IPS-20b (cell line): Measurements from ENCODE around the gene NUTM2B.
"Not testable (repeated sequence)": the region's sequence is repeated elsewhere in the genome, so short reads cannot be mapped to it uniquely, and the experiment has no call there.

Source experiments
- H3K27ac ChIP-seq: one replicate; pipeline ENCODE4 v1.5.1; 2013; ENCODE audit warnings: low read length
- H3K27me3 ChIP-seq: 2 replicates; pipeline ENCODE4 v1.6.1; 2013; ENCODE audit warnings: mild to moderate bottlenecking, low read length, inconsistent platforms; ENCODE audit not compliant: insufficient read depth
- H3K36me3 ChIP-seq: 2 replicates; pipeline ENCODE4 v1.6.1; 2013; ENCODE audit warnings: low read depth, mild to moderate bottlenecking, inconsistent platforms, low read length, moderate library complexity; ENCODE audit not compliant: insufficient read depth
- H3K4me1 ChIP-seq: 2 replicates; pipeline ENCODE4 v1.6.1; 2013; ENCODE audit warnings: mild to moderate bottlenecking, control low read depth, inconsistent platforms, low read length, moderate library complexity; ENCODE audit not compliant: insufficient read depth
- H3K4me3 ChIP-seq: 2 replicates; pipeline ENCODE4 v1.5.1; 2013; ENCODE audit warnings: mild to moderate bottlenecking, low read length, inconsistent platforms
- H3K9ac ChIP-seq: 2 replicates; pipeline ENCODE4 v1.6.1; 2013; ENCODE audit warnings: low read depth, mild to moderate bottlenecking, inconsistent platforms, low read length, moderate library complexity
- H3K9me3 ChIP-seq: 2 replicates; pipeline ENCODE4 v1.6.1; 2013; ENCODE audit warnings: mild to moderate bottlenecking, low read depth, low read length, inconsistent platforms; ENCODE audit not compliant: insufficient read depth

The NUTM2B gene

DNA sequence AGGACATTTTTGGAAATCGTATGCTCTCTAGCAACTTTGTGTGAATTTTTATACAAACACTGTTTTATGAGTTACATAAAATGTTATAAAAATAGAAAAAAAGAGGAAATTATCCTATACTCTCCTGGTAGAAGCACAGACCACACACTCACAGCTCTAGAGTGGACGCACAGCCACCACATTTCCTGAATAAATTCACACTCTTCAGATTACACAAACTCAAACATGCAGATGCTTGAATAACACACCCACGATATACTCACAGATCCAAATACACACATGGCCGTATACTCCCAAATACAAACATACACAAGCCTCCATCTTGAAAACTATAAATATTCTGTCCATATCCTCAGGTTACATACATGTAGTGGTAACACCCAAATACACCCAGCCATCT, 14.2 kb upstream of the NUTM2B start:
- not testable (repeated sequence) for H3K27ac ChIP-seq, H3K4me1 ChIP-seq, H3K4me3 ChIP-seq, H3K9me3 ChIP-seq, H3K36me3 ChIP-seq, H3K27me3 ChIP-seq, H3K9ac ChIP-seq

- not testable (repeated sequence) for H3K27ac ChIP-seq, H3K9ac ChIP-seq, H3K4me3 ChIP-seq, H3K27me3 ChIP-seq, H3K36me3 ChIP-seq, H3K9me3 ChIP-seq, H3K4me1 ChIP-seq
Measured at GRCh38 chr10:79696596-79696995, 6.4 kb upstream of the NUTM2B start.

DNA sequence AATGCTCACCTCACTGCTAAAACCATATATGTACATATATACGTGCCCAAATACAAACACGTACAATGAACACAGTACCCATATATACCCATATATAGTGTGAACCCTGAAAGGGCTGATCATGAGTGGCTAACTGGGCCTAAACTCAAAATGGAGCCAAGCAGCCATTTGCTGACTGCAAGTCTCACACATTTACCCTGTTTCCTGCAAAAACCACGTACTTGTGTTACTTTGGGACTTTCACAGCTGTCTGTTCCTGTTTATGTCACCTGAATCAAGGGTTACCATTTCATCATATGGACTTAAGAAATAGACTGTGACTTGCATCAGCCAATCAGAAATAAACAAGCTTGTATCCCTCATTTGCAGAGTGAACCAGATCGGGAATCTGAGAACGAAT, 5.9 kb upstream of the NUTM2B start:
- H3K4me3 ChIP-seq, H3K36me3 ChIP-seq, H3K9ac ChIP-seq, H3K9me3 ChIP-seq, H3K27me3 ChIP-seq, H3K27ac ChIP-seq, H3K4me1 ChIP-seq: not testable (repeated sequence)

- H3K4me3 ChIP-seq, H3K36me3 ChIP-seq, H3K27me3 ChIP-seq, H3K4me1 ChIP-seq, H3K9ac ChIP-seq, H3K27ac ChIP-seq, H3K9me3 ChIP-seq: not testable (repeated sequence)
Measured at GRCh38 chr10:79700381-79700944, 2.6 kb upstream of the NUTM2B start.

DNA sequence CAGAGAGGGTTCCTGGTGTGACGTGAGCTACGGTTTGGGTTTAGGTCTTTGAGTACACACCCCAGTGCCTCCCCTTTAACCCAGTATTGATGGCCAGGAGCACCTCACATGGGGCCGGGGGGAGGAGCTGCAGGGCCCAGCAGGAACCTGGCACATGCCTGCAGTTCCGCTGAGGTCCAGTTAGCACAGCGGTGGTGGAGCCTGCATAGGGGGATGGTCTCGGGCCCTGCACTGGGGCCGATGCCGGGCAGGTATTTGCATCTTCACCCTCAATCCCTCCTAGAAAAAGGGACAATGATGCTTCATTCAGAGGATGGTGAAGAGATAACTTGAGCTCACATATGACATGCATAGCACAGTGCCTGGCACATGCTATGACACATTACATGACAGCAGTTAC, 4.0 kb downstream of the NUTM2B start:
- H3K4me1 ChIP-seq, H3K27ac ChIP-seq, H3K9me3 ChIP-seq, H3K27me3 ChIP-seq, H3K4me3 ChIP-seq, H3K36me3 ChIP-seq, H3K9ac ChIP-seq: not testable (repeated sequence)

- not testable (repeated sequence) for H3K27me3 ChIP-seq, H3K27ac ChIP-seq, H3K36me3 ChIP-seq, H3K4me3 ChIP-seq, H3K4me1 ChIP-seq, H3K9me3 ChIP-seq, H3K9ac ChIP-seq
Measured at GRCh38 chr10:79714976-79715375, 11.9 kb downstream of the NUTM2B start.

DNA sequence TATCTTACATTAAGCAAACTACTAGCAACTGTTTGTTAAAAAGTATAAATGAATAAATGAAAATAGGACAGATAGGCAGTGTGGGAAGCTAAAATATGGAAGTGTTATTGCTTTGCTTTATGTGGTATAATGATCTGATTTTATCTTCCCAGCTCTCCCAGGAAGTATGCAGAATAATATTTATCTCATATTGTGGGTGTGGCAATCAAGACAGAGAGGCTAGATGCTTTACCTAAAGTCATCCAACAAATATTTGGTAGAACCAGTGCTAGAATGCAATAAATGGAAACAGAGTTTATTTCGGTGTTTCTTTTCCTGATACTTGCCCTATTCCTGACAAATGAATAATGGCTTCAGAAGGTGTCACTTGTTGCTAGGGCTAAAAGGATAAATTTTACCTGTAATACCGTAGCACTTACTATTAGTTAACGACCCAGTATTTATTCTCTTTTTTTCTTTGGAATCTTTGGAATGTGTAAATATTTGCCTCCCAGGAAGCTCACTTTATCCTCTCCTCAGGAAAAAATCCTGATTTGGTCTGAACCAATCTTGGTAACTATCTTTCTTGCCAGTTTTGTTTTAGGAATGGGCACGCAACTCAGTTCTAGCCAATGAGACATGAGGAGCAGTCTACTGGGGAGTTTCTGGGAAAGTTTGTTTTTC, 14.0 kb downstream of the NUTM2B start:
- H3K36me3 ChIP-seq, result not testable (repeated sequence)

GRCh38 chr10:79720000-79720399, 17.0 kb downstream of the NUTM2B start:
- H3K4me3 ChIP-seq, H3K4me1 ChIP-seq, H3K36me3 ChIP-seq, H3K9me3 ChIP-seq, H3K27me3 ChIP-seq, H3K9ac ChIP-seq, H3K27ac ChIP-seq: not testable (repeated sequence)

More for the DNA sequence above, 14.0 kb downstream of the NUTM2B start:
- not testable (repeated sequence) for H3K27me3 ChIP-seq, H3K27ac ChIP-seq, H3K4me1 ChIP-seq, H3K9ac ChIP-seq, H3K4me3 ChIP-seq, H3K9me3 ChIP-seq

GRCh38 chr10:79726620-79727019, 23.6 kb downstream of the NUTM2B start:
- H3K27me3 ChIP-seq, H3K36me3 ChIP-seq, H3K4me3 ChIP-seq, H3K9me3 ChIP-seq, H3K27ac ChIP-seq, H3K4me1 ChIP-seq, H3K9ac ChIP-seq: not testable (repeated sequence)

DNA sequence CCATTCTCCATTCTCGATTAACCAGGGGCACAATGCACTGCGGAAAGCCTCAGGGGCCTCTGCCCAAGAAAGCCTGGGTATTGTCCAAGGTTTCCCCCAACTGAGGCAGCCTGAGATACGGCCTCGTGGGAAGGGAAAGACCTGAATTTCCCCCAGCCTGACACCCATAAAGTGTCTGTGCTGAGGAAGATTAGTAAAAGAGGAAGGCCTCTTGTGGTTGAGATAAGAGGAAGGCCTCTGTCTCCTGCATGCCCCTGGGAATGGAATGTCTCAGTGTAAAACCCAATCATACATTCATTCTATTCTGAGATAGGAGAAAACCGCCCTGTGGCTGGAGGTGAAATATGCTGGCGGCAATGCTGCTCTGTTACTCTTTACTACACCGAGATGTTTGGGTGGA, 41.8 kb downstream of the NUTM2B start:
- H3K36me3 ChIP-seq, H3K9me3 ChIP-seq, H3K27ac ChIP-seq, H3K27me3 ChIP-seq, H3K4me3 ChIP-seq, H3K4me1 ChIP-seq, H3K9ac ChIP-seq: not testable (repeated sequence)

- not testable (repeated sequence) for H3K27ac ChIP-seq, H3K9me3 ChIP-seq, H3K27me3 ChIP-seq, H3K36me3 ChIP-seq, H3K4me1 ChIP-seq, H3K4me3 ChIP-seq, H3K9ac ChIP-seq
Measured at GRCh38 chr10:79748510-79748909, 45.5 kb downstream of the NUTM2B start.

DNA sequence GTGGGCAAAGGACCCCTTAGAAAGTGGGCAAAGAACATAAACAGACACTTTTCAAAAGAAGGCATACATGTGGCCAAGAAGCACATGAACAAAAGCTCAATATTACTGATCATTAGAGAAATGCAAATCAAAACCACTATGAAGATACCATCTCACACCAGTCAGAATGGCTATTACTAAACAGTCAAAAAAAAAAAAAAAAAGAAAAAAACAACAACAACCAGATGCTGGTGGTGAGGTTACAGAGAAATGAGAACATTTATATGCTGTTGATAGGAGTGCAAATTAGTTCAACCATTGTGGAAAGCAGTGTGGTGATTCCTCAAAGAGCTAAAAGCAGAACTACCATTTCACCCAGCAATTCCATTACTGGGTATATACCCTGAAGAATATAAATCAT, 50.6 kb downstream of the NUTM2B start:
- H3K9me3 ChIP-seq, H3K27me3 ChIP-seq, H3K9ac ChIP-seq, H3K4me1 ChIP-seq, H3K36me3 ChIP-seq, H3K4me3 ChIP-seq, H3K27ac ChIP-seq: not testable (repeated sequence)
